SK-N-SH (cell line): ENCODE data around the gene ARAP1.

Source experiments
- CHD2 ChIP-seq: fragments of 150-350 bp; IDR thresholded peaks from 2 replicates; pipeline ENCODE4 v1.6.1; 2018; ENCODE audit warnings: low read length; ENCODE audit not compliant: partially characterized antibody
- EZH2phosphoT487 ChIP-seq: fragments of 200-600 bp; sonication (generic); IDR thresholded peaks from 2 replicates; pipeline ENCODE4 v1.6.1; 2017; ENCODE audit warnings: low read depth, mixed run types, mild to moderate bottlenecking, antibody characterized with exemption, moderate library complexity, borderline replicate concordance
- JUND ChIP-seq: IDR thresholded peaks from 2 replicates; pipeline ENCODE4 v1.4.0; 2012
- MEF2A ChIP-seq: IDR thresholded peaks from 2 replicates; pipeline ENCODE4 v1.4.0; 2012; ENCODE audit warnings: low read depth, borderline replicate concordance
- POLR2AphosphoS5 ChIP-seq: IDR thresholded peaks from 2 replicates; pipeline ENCODE4 v1.6.1; 2012; ENCODE audit warnings: low read depth, low read length
- RAD21 ChIP-seq: IDR thresholded peaks from 2 replicates; pipeline ENCODE4 v1.6.1; 2012; ENCODE audit warnings: mild to moderate bottlenecking, low read length
- SIN3A ChIP-seq: IDR thresholded peaks from 2 replicates; pipeline ENCODE4 v1.6.1; 2012; ENCODE audit warnings: low read depth, mild to moderate bottlenecking, low read length, moderate library complexity, borderline replicate concordance
- TAF1 ChIP-seq: IDR thresholded peaks from 2 replicates; pipeline ENCODE4 v1.6.1; 2012; ENCODE audit warnings: low read depth, mild to moderate bottlenecking, low read length, moderate library complexity, borderline replicate concordance
- YY1 ChIP-seq: IDR thresholded peaks from 2 replicates; pipeline ENCODE4 v1.4.0; 2012; ENCODE audit warnings: low read depth, mild to moderate bottlenecking
- TF ChIP-seq, protein P1 (sequence below): fragments of 200-600 bp; sonication (generic); IDR thresholded peaks from 2 replicates; pipeline ENCODE4 v1.6.1; 2017; ENCODE audit warnings: antibody characterized with exemption, mild to moderate bottlenecking, moderate library complexity
- TF ChIP-seq, protein P2 (sequence below): IDR thresholded peaks from 2 replicates; pipeline ENCODE4 v1.6.1; 2012; ENCODE audit warnings: mild to moderate bottlenecking, low read depth, low read length, moderate library complexity

GRCh38 chr11:72737336-72737735, 14.9 kb downstream of the ARAP1 start:
- TF ChIP-seq, protein P1, sequence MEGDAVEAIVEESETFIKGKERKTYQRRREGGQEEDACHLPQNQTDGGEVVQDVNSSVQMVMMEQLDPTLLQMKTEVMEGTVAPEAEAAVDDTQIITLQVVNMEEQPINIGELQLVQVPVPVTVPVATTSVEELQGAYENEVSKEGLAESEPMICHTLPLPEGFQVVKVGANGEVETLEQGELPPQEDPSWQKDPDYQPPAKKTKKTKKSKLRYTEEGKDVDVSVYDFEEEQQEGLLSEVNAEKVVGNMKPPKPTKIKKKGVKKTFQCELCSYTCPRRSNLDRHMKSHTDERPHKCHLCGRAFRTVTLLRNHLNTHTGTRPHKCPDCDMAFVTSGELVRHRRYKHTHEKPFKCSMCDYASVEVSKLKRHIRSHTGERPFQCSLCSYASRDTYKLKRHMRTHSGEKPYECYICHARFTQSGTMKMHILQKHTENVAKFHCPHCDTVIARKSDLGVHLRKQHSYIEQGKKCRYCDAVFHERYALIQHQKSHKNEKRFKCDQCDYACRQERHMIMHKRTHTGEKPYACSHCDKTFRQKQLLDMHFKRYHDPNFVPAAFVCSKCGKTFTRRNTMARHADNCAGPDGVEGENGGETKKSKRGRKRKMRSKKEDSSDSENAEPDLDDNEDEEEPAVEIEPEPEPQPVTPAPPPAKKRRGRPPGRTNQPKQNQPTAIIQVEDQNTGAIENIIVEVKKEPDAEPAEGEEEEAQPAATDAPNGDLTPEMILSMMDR: no peak
- TF ChIP-seq YY1 (no peak), CHD2 (no peak), TAF1 (no peak), RAD21 (no peak), POLR2AphosphoS5 (no peak), EZH2phosphoT487 (no peak), JUND (no peak), MEF2A (no peak), SIN3A (no peak)
- TF ChIP-seq, protein P2, sequence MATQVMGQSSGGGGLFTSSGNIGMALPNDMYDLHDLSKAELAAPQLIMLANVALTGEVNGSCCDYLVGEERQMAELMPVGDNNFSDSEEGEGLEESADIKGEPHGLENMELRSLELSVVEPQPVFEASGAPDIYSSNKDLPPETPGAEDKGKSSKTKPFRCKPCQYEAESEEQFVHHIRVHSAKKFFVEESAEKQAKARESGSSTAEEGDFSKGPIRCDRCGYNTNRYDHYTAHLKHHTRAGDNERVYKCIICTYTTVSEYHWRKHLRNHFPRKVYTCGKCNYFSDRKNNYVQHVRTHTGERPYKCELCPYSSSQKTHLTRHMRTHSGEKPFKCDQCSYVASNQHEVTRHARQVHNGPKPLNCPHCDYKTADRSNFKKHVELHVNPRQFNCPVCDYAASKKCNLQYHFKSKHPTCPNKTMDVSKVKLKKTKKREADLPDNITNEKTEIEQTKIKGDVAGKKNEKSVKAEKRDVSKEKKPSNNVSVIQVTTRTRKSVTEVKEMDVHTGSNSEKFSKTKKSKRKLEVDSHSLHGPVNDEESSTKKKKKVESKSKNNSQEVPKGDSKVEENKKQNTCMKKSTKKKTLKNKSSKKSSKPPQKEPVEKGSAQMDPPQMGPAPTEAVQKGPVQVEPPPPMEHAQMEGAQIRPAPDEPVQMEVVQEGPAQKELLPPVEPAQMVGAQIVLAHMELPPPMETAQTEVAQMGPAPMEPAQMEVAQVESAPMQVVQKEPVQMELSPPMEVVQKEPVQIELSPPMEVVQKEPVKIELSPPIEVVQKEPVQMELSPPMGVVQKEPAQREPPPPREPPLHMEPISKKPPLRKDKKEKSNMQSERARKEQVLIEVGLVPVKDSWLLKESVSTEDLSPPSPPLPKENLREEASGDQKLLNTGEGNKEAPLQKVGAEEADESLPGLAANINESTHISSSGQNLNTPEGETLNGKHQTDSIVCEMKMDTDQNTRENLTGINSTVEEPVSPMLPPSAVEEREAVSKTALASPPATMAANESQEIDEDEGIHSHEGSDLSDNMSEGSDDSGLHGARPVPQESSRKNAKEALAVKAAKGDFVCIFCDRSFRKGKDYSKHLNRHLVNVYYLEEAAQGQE: no peak
